Myometrial cell (primary cell): ENCODE measurements around the gene GRHPR. TPM values are rescaled to one million over a fixed set of nuclear protein-coding genes. Genes with fewer than 3 reads are reported as not detected.

Experiments
- total RNA-seq: library from RNA; depleted of rRNA; stranded (reverse); fragments of >200 nt; gene quantifications from 2 replicates; pipeline ENCODE4 v1.2.3, GENCODE V29; 2015

The GRHPR gene
- 151 and 158 TPM in 2 replicates for total RNA-seq

GRCh38 chr9:37422289-37423104 lies at the start of gene GRHPR:
TSS of gene GRHPR (plus strand) at chr9:37422696. CDS start at chr9:37422751, 55 bp downstream.

DNA sequence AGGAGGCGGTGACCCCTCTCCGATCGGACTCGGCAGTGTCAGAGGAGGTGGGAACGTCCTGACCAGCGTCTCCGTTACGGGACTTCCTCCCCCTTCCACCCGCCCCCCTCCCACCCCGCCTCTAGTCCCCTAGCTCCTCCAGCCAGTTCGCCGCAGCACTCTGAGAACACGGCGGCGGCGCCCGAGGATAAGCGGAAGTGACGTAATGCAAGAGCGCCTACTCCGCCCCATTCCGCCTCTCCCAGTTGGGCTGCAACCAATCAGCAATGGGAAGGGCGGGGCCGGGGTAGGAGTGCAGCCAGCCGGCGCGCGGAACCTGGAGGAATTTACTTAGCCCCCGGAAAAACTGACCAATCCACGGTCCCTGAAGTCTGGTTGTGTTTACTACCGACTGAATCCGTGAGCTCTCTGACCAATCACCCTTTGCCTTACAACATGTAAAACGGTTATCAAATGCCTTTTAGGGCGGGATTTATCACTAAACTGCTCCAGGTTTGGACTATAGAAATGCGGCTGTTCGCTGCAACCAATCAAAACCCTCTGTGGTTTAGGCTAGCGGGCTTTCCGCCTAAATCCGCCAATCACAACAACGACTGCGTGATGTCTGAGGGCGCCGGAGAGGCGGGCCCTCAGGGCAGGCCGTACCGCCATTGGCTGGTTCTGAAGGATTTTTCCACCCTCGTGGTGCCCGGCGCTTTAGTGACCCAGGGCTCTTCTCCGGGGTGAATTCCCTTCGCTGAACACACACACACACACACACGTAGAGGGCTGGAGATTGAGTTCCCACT lies 42.9 kb downstream of the GRHPR start, which contains the start of gene ZBTB5:
Gene ZBTB5, minus strand, starts transcription at position 202 of the 788 bp plus-strand sequence. CDS start 22,899 bp downstream, outside the sequence.

GRCh38 chr9:37485389-37486255 lies 63.1 kb downstream of the GRHPR start, which contains the start of gene POLR1E:
TSS of gene POLR1E (plus strand) at chr9:37485948. CDS start at chr9:37486048, 100 bp downstream.

Other genes with a start within 250 kb of the GRHPR start
- 2.8 and 4.3 TPM in 2 replicates for gene ZBTB5, start 42.8 kb downstream of the GRHPR start, total RNA-seq
- gene POLR1E, start 63.3 kb downstream of the GRHPR start, total RNA-seq: 30.6 and 34.2 TPM in 2 replicates
- 5.5 and 9.0 TPM in 2 replicates for gene FBXO10, start 153.7 kb downstream of the GRHPR start, total RNA-seq
- 139 and 163 TPM in 2 replicates for gene TOMM5, start 169.9 kb downstream of the GRHPR start, total RNA-seq
- under 0.01 TPM in 2 replicates for gene FRMPD1, start 228.3 kb downstream of the GRHPR start, total RNA-seq